Measurements from ENCODE around the gene SCYGR5.

Gene SCYGR5

GRCh38 chr2:227674485-227674884 is 7.9 kb downstream of the SCYGR5 start:
- no peak for DNase-seq

- DNase-seq, result no peak
These were observed 11.3 kb downstream of the SCYGR5 start for GRCh38 chr2:227677928-227678327.

- DNase-seq, result no peak
These were observed 17.7 kb downstream of the SCYGR5 start for GRCh38 chr2:227684258-227684657.

GRCh38 chr2:227687189-227687588 is 20.6 kb downstream of the SCYGR5 start:
- DNase-seq, result no peak

- no peak for DNase-seq
These were observed 30.5 kb downstream of the SCYGR5 start for GRCh38 chr2:227696990-227697679.

GRCh38 chr2:227701556-227701955 is 35.0 kb downstream of the SCYGR5 start:
- no peak for DNase-seq

GRCh38 chr2:227703280-227703732 is 36.7 kb downstream of the SCYGR5 start:
- no peak for DNase-seq

GRCh38 chr2:227703961-227704360 is 37.4 kb downstream of the SCYGR5 start:
- no peak for DNase-seq

- DNase-seq, result no peak
These were observed 40.3 kb downstream of the SCYGR5 start for GRCh38 chr2:227706859-227707258.

- DNase-seq, result no peak
These were observed 40.8 kb downstream of the SCYGR5 start for GRCh38 chr2:227707390-227707789.

GRCh38 chr2:227710986-227711385 is 44.4 kb downstream of the SCYGR5 start:
- DNase-seq, result no peak

- no peak for DNase-seq
These were observed 46.7 kb downstream of the SCYGR5 start for GRCh38 chr2:227713291-227713690.

- DNase-seq, result no peak
These were observed 49.9 kb downstream of the SCYGR5 start for GRCh38 chr2:227716501-227716900.

Data from T-helper 1 cell (primary cell).